K562 (cell line): ENCODE measurements around the gene AKAP10. TPM values are rescaled to one million over a fixed set of nuclear protein-coding genes. Genes with fewer than 3 reads are reported as not detected.

ENCODE experiments used
- ATAC-seq: fragments of 200-7000 bp; cut with Tn5 transposase; 3 replicates; pipeline ENCODE4 v1.9.1; 2020; ENCODE audit warnings: moderate library complexity
- BruUV-seq: library from RNA; stranded (reverse); fragments of 400-500 nt; replicated peaks from 2 replicates; lab custom pipeline; 2021; lab: Mats Ljungman, UMichigan
- CTCF ChIA-PET: fragments of 300-600 bp; formaldehyde crosslinking; extraction: SDS; loops from one replicate; lab custom pipeline; 2021; ENCODE audit warnings: low intra/inter-chr PET ratio; lab: Yijun Ruan, JAX
- POLR2A ChIA-PET: fragments of 300-600, 350-650 bp; sonication (Branson Sonifier 250); formaldehyde crosslinking; extraction: SDS; loops from one replicate; lab custom pipeline; 2021; ENCODE audit warnings: antibody characterized with exemption, inconsistent platforms; lab: Yijun Ruan, JAX
- DNase-seq, 4 experiments: peaks; one replicate each; pipeline versions ENCODE4 v3.0.0 to v3.0.0-alpha.2; 2011 to 2018; ENCODE audit warnings: low spot score in 3 of 4, mixed read lengths in 3 of 4; ENCODE audit errors: extremely low read depth in 1 of 4
- FAIRE-seq: peaks from 2 replicates; lab custom pipeline; 2011; peaks lifted over from hg19 to GRCh38; lab: Jason Lieb, UNC
- H2AFZ ChIP-seq: 2 replicates; pipeline ENCODE4 v1.6.0; 2011; ENCODE audit warnings: low read depth, low read length, control low read depth, inconsistent platforms
- H3K27ac ChIP-seq: fragments of 200-600 bp; 3 replicates; pipeline ENCODE4 v1.8.0; 2011; ENCODE audit warnings: low read depth, mild to moderate bottlenecking, control low read depth, inconsistent platforms, low read length, moderate library complexity, mixed read lengths; ENCODE audit errors: extremely low read depth
- H3K27me3 ChIP-seq, 2 experiments: fragments of 300-600 bp in 1 of 2; 2 replicates in 1 of 2; 3 replicates in 1 of 2; pipeline versions ENCODE4 v1.6.0 to v1.8.0; 2011; ENCODE audit warnings: inconsistent platforms in 2 of 2, low read length in 2 of 2, mild to moderate bottlenecking in 1 of 2, mixed read lengths in 1 of 2, moderate library complexity in 1 of 2; ENCODE audit not compliant: control insufficient read depth in 2 of 2, insufficient read depth in 2 of 2
- H3K36me3 ChIP-seq: fragments of 300-600 bp; 3 replicates; pipeline ENCODE4 v1.8.0; 2011; ENCODE audit warnings: mild to moderate bottlenecking, low read length, inconsistent platforms; ENCODE audit not compliant: control insufficient read depth, insufficient read depth
- H3K4me1 ChIP-seq, 2 experiments: fragments of 200-600 bp in 1 of 2; replicated peaks in 1 of 2; 2 replicates in 1 of 2; 3 replicates in 1 of 2; pipeline versions ENCODE4 v1.5.1 to v1.8.0; 2011; ENCODE audit warnings: inconsistent platforms in 2 of 2, low read length in 2 of 2, mild to moderate bottlenecking in 1 of 2, mixed read lengths in 1 of 2, moderate library complexity in 1 of 2; ENCODE audit not compliant: control insufficient read depth in 2 of 2, insufficient read depth in 2 of 2
- H3K4me2 ChIP-seq: 2 replicates; pipeline ENCODE4 v1.6.1; 2011; ENCODE audit warnings: low read length, control low read depth, inconsistent platforms, mixed read lengths; ENCODE audit not compliant: insufficient read depth
- H3K4me3 ChIP-seq: fragments of 200-600 bp; sonication (generic), shearing (Covaris generic); 2 replicates; pipeline ENCODE4 v1.5.1; 2016; ENCODE audit warnings: control low read depth, inconsistent platforms
- H3K79me2 ChIP-seq: fragments of 200-600 bp; 3 replicates; pipeline ENCODE4 v1.8.0; 2011; ENCODE audit warnings: low read length, inconsistent platforms; ENCODE audit not compliant: control insufficient read depth, insufficient read depth
- H3K9ac ChIP-seq, 2 experiments: 2 replicates each; pipeline versions ENCODE4 v1.6.0 to v1.6.1; 2011; ENCODE audit warnings: low read depth in 2 of 2, low read length in 2 of 2, control low read depth in 1 of 2, inconsistent platforms in 1 of 2, mild to moderate bottlenecking in 1 of 2, mixed read lengths in 1 of 2; ENCODE audit not compliant: insufficient read depth in 1 of 2
- H3K9me1 ChIP-seq: one replicate; pipeline ENCODE4 v1.6.0; 2011; ENCODE audit warnings: inconsistent platforms, mild to moderate bottlenecking, low read length, moderate library complexity; ENCODE audit not compliant: control insufficient read depth, insufficient read depth
- H3K9me3 ChIP-seq: replicated peaks from 2 replicates; pipeline ENCODE4 v1.5.1; 2011; ENCODE audit warnings: low read depth, low read length, inconsistent platforms; ENCODE audit not compliant: control insufficient read depth, insufficient read depth
- H4K20me1 ChIP-seq: replicated peaks from 2 replicates; pipeline ENCODE4 v1.6.1; 2011; ENCODE audit warnings: low read length, inconsistent platforms, mixed read lengths; ENCODE audit not compliant: control insufficient read depth, insufficient read depth
- CBX3 ChIP-seq, 2 experiments: IDR thresholded peaks; 1 replicate in 1 of 2; 2 replicates in 1 of 2; pipeline ENCODE4 v1.6.1; 2012; ENCODE audit warnings: inconsistent platforms in 2 of 2, low read length in 2 of 2, borderline replicate concordance in 1 of 2, control low read depth in 1 of 2
- HNRNPH1 ChIP-seq: fragments of 200-400 bp; formaldehyde crosslinking; optimal IDR thresholded peaks from 2 replicates; pipeline ENCODE3; 2017; ENCODE audit warnings: low read depth, mild to moderate bottlenecking, low read length, moderate library complexity
- ZNF280A ChIP-seq: fragments of 450-650 bp; IDR thresholded peaks from 2 replicates; pipeline ENCODE4 v1.6.1; 2018; ENCODE audit warnings: mild to moderate bottlenecking, low read depth; ENCODE audit not compliant: partially characterized antibody
- WGBS: fragments of 100-300 bp; shearing (Covaris generic); methylation state at CpG from one replicate; pipeline ENCODE4 v1.1.6; 2016; ENCODE audit warnings: low coverage, mixed read lengths; ENCODE audit not compliant: insufficient coverage; ENCODE audit errors: missing lambda C conversion rate; 5-methylcytosine and 5-hydroxymethylcytosine counted together
- in situ Hi-C: fragments of 300-500 bp; cut with MboI; formaldehyde crosslinking; loops from 4 replicates; pipeline ENCODE4 v1.15.0; 2018; ENCODE audit warnings: inconsistent platforms, mixed read lengths
- intact Hi-C: fragments of 100-400 bp; cut with micrococcal nuclease; formaldehyde crosslinking; loops from 2 replicates; pipeline ENCODE4 v1.14.2; 2022
- polyA plus RNA-seq, 8 experiments: library from polyadenylated mRNA; depleted of rRNA in 4 of 8; stranded (reverse) in 5 of 8; unstranded in 3 of 8; fragments of >200 nt; fragmentation: Nextera tagmentation in 2 of 8; fragmentation: Illumina TruSeq in 1 of 8; extraction: Ambion mirVana in 2 of 8; extraction: Trizol in 1 of 8; gene quantifications; 2 replicates each; pipeline versions ENCODE4 v1.2.1 to v1.2.3, GENCODE V29; 2011 to 2014; ENCODE audit warnings: inconsistent platforms in 1 of 8, missing spikeins in 1 of 8
- total RNA-seq, 7 experiments: library from RNA; depleted of rRNA in 6 of 7; stranded (reverse); fragments of >200 nt in 6 of 7; fragmentation: Illumina TruSeq in 2 of 7; extraction: Trizol in 2 of 7; gene quantifications; 2 replicates each; pipeline versions ENCODE4 v1.2.1 to v1.2.3, GENCODE V29; 2011 to 2021; ENCODE audit warnings: low replicate concordance in 1 of 7

The AKAP10 gene
- total and polyA plus RNA-seq, 9 of the 15 experiments (the other 6 are each of a cell fraction or from before 2014, with no cell fraction given) = 4.0 to 20.3 (median 8.2) TPM

GRCh38 chr17:19978805-19979211 lies 1.2 kb upstream of the AKAP10 start:
- H3K27ac ChIP-seq = no peak overlapping the region

More at GRCh38 chr17:19978805-19979211, 1.2 kb upstream of the AKAP10 start:
- FAIRE-seq = no peak
- TF ChIP-seq CBX3 (IDR thresholded peaks at IDR 0.05; ENCODE audit: borderline replicate concordance in 1 of 2, low read length in 2 of 2) = peak in 1 of 2 experiments; percentile 85; a peak in 1 of 3 replicates
- TF ChIP-seq ZNF280A = peak; percentile 79
- no peak for TF ChIP-seq HNRNPH1
- TF ChIP-seq, all 486 proteins: peak for 2
- peaks cover 9% of the 10 kb centered on the region for H3K9me3 ChIP-seq
- no peaks in the 10 kb centered on the region for H3K9me1 ChIP-seq
- no peak overlapping the region for H3K4me3 ChIP-seq
- no peak overlapping the region for H3K9ac ChIP-seq
- no peak overlapping the region for H2AFZ ChIP-seq
- ChIA-PET CTCF (no interaction called here), POLR2A (no interaction called here)
- intact Hi-C loops (no loop called here), in situ Hi-C loops (no loop called here)
- H3K27me3 ChIP-seq = no peaks in the 10 kb centered on the region
- 90% methylated on average over 12 of the region's 13 CpGs for WGBS
- H4K20me1 ChIP-seq = no peaks in the 10 kb centered on the region
- no TSS peak for BruUV-seq
- ATAC-seq = no peak
- H3K4me1 ChIP-seq = peaks cover 7 to 8% of the 10 kb centered on the region in 2 experiments; a peak in 4 of 5 replicates
- H3K36me3 ChIP-seq = peaks cover 19% of the 10 kb centered on the region; the same call in 1 of the 3 replicates
- H3K79me2 ChIP-seq = peaks cover 39% of the 10 kb centered on the region
- H3K4me2 ChIP-seq = no peak overlapping the region
- no peak for DNase-seq
